SK-N-SH (cell line): Measurements from ENCODE around the gene GDPD5. TPM values are rescaled to one million over a fixed set of nuclear protein-coding genes. Genes with fewer than 3 reads are reported as not detected.

ENCODE experiments used
- CTCF ChIA-PET: fragments of 300-600, 350-600 bp; formaldehyde crosslinking; extraction: SDS; loops from one replicate; lab custom pipeline; 2021; lab: Yijun Ruan, JAX
- POLR2A ChIA-PET: fragments of 350-600 bp; sonication (Branson Sonifier 250); formaldehyde crosslinking; extraction: SDS; loops from one replicate; lab custom pipeline; 2020; ENCODE audit warnings: antibody characterized with exemption, inconsistent platforms; lab: Yijun Ruan, JAX
- DNase-seq: peaks from one replicate; pipeline ENCODE4 v3.0.0; 2012
- H2AFZ ChIP-seq: fragments of 200-600 bp; sonication (generic); 2 replicates; pipeline ENCODE4 v1.8.1; 2016; ENCODE audit warnings: antibody characterized with exemption, mild to moderate bottlenecking, low read depth
- H3F3A ChIP-seq: fragments of 200-600 bp; sonication (generic); replicated peaks from 2 replicates; pipeline ENCODE3; 2016; ENCODE audit warnings: antibody characterized with exemption, mild to moderate bottlenecking; ENCODE audit not compliant: insufficient read depth
- H3K27ac ChIP-seq, 2 experiments: fragments of 200-500 bp in 1 of 2; fragments of 200-600 bp in 1 of 2; sonication (Bioruptor generic) in 1 of 2; sonication (generic), shearing (Covaris generic) in 1 of 2; 2 replicates each; pipeline versions ENCODE4 v1.5.1 to v1.6.1; 2014 to 2016; ENCODE audit warnings: low read depth in 2 of 2, inconsistent platforms in 1 of 2, low read length in 1 of 2, mild to moderate bottlenecking in 1 of 2, mixed read lengths in 1 of 2
- H3K27me3 ChIP-seq: fragments of 200-600 bp; sonication (generic), shearing (Covaris generic); 2 replicates; pipeline ENCODE4 v1.6.1; 2016; ENCODE audit warnings: mixed run types; ENCODE audit not compliant: insufficient read depth
- H3K36me3 ChIP-seq, 2 experiments: fragments of 200-500 bp in 1 of 2; fragments of 200-600 bp in 1 of 2; sonication (Bioruptor generic) in 1 of 2; sonication (generic) in 1 of 2; replicated peaks in 1 of 2; 2 replicates each; pipeline versions ENCODE3 to v1.5.1; 2014 to 2016; ENCODE audit warnings: low read length in 1 of 2, mild to moderate bottlenecking in 1 of 2; ENCODE audit not compliant: insufficient read depth in 2 of 2, control insufficient read depth in 1 of 2
- H3K4me1 ChIP-seq, 2 experiments: fragments of 200-500 bp in 1 of 2; fragments of 200-600 bp in 1 of 2; sonication (Bioruptor generic) in 1 of 2; sonication (generic), shearing (Covaris generic) in 1 of 2; 2 replicates each; pipeline versions ENCODE4 v1.5.1 to v1.6.1; 2014 to 2016; ENCODE audit warnings: low read depth in 1 of 2, low read length in 1 of 2, mixed run types in 1 of 2; ENCODE audit not compliant: insufficient read depth in 2 of 2, control insufficient read depth in 1 of 2
- H3K4me2 ChIP-seq: fragments of 200-600 bp; sonication (generic), shearing (Covaris generic); 2 replicates; pipeline ENCODE4 v1.6.1; 2017; ENCODE audit warnings: mixed run types
- H3K4me3 ChIP-seq, 2 experiments: fragments of 200-500 bp in 1 of 2; fragments of 200-600 bp in 1 of 2; sonication (Bioruptor generic) in 1 of 2; sonication (generic), shearing (Covaris generic) in 1 of 2; 2 replicates each; pipeline versions ENCODE4 v1.5.1 to v1.8.1; 2014 to 2016; ENCODE audit warnings: low read depth in 2 of 2, inconsistent platforms in 1 of 2, low read length in 1 of 2, mild to moderate bottlenecking in 1 of 2, mixed read lengths in 1 of 2, moderate library complexity in 1 of 2
- H3K79me2 ChIP-seq: fragments of 200-600 bp; sonication (generic); 2 replicates; pipeline ENCODE4 v1.8.1; 2017; ENCODE audit warnings: mild to moderate bottlenecking; ENCODE audit not compliant: insufficient read depth
- H3K9ac ChIP-seq: fragments of 200-600 bp; sonication (generic); 2 replicates; pipeline ENCODE4 v1.6.1; 2017; ENCODE audit warnings: mixed run types
- H3K9me2 ChIP-seq: fragments of 200-600 bp; sonication (generic); 2 replicates; pipeline ENCODE4 v1.6.1; 2017; ENCODE audit warnings: mixed run types
- H3K9me3 ChIP-seq: fragments of 200-600 bp; sonication (generic); 2 replicates; pipeline ENCODE4 v1.6.1; 2017; ENCODE audit warnings: mixed run types, mild to moderate bottlenecking, moderate library complexity
- H4K20me1 ChIP-seq: fragments of 200-600 bp; sonication (generic); 2 replicates; pipeline ENCODE4 v1.6.1; 2017; ENCODE audit warnings: mild to moderate bottlenecking, mixed run types; ENCODE audit not compliant: insufficient read depth
- ELF1 ChIP-seq: IDR thresholded peaks from 2 replicates; pipeline ENCODE4 v1.4.0; 2012
- EP300 ChIP-seq, 2 experiments: IDR thresholded peaks; 2 replicates each; pipeline versions ENCODE4 v1.4.0 to v1.6.1; 2012; ENCODE audit warnings: borderline replicate concordance in 1 of 2, low read depth in 1 of 2, low read length in 1 of 2
- EZH2phosphoT487 ChIP-seq: fragments of 200-600 bp; sonication (generic); IDR thresholded peaks from 2 replicates; pipeline ENCODE4 v1.6.1; 2017; ENCODE audit warnings: low read depth, mixed run types, mild to moderate bottlenecking, antibody characterized with exemption, moderate library complexity, borderline replicate concordance
- FOXJ3 ChIP-seq: sonication (generic); formaldehyde crosslinking; IDR thresholded peaks from 2 replicates; pipeline ENCODE4 v1.5.1; 2020; ENCODE audit warnings: mild to moderate bottlenecking, missing genetic modification reagents
- GABPA ChIP-seq: IDR thresholded peaks from 2 replicates; pipeline ENCODE4 v1.4.0; 2012; ENCODE audit warnings: low read depth, mild to moderate bottlenecking
- GATA2 ChIP-seq: sonication (generic); formaldehyde crosslinking; IDR thresholded peaks from 2 replicates; pipeline ENCODE4 v1.5.0; 2020; ENCODE audit warnings: mild to moderate bottlenecking, missing genetic modification reagents
- MAX ChIP-seq: IDR thresholded peaks from 2 replicates; pipeline ENCODE4 v1.4.0; 2012; ENCODE audit warnings: low read depth
- MEF2A ChIP-seq: IDR thresholded peaks from 2 replicates; pipeline ENCODE4 v1.4.0; 2012; ENCODE audit warnings: low read depth, borderline replicate concordance
- NFIC ChIP-seq: IDR thresholded peaks from 2 replicates; pipeline ENCODE4 v1.4.0; 2012; ENCODE audit warnings: borderline replicate concordance
- NRF1 ChIP-seq: IDR thresholded peaks from 2 replicates; pipeline ENCODE4 v1.6.1; 2012; ENCODE audit warnings: low read depth, mild to moderate bottlenecking, low read length
- PBX3 ChIP-seq: IDR thresholded peaks from 2 replicates; pipeline ENCODE4; 2012
- RCOR1 ChIP-seq: fragments of 150-350 bp; IDR thresholded peaks from 2 replicates; pipeline ENCODE4 v1.6.1; 2017; ENCODE audit warnings: antibody characterized with exemption, low read length
- REST ChIP-seq: IDR thresholded peaks from 2 replicates; pipeline ENCODE4 v1.6.1; 2012; ENCODE audit warnings: mild to moderate bottlenecking, low read depth, low read length, moderate library complexity
- RFX5 ChIP-seq: IDR thresholded peaks from 2 replicates; pipeline ENCODE4 v1.6.1; 2012; ENCODE audit warnings: mild to moderate bottlenecking, improper control_type of control experiment, low read length
- SIN3A ChIP-seq: IDR thresholded peaks from 2 replicates; pipeline ENCODE4 v1.6.1; 2012; ENCODE audit warnings: low read depth, mild to moderate bottlenecking, low read length, moderate library complexity, borderline replicate concordance
- TAF1 ChIP-seq: IDR thresholded peaks from 2 replicates; pipeline ENCODE4 v1.6.1; 2012; ENCODE audit warnings: low read depth, mild to moderate bottlenecking, low read length, moderate library complexity, borderline replicate concordance
- TCF12 ChIP-seq: IDR thresholded peaks from 2 replicates; pipeline ENCODE4 v1.4.0; 2012
- TEAD4 ChIP-seq: IDR thresholded peaks from 2 replicates; pipeline ENCODE4 v1.4.0; 2012; ENCODE audit warnings: mild to moderate bottlenecking, borderline replicate concordance; ENCODE audit not compliant: insufficient read depth
- USF1 ChIP-seq: IDR thresholded peaks from 2 replicates; pipeline ENCODE4 v1.4.0; 2012; ENCODE audit warnings: low read depth, borderline replicate concordance
- ZBTB33 ChIP-seq: IDR thresholded peaks from 2 replicates; pipeline ENCODE4 v1.4.0; 2012; ENCODE audit warnings: low read depth, borderline replicate concordance
- WGBS: methylation state at CpG from one replicate; pipeline ENCODE4 v1.1.6; 2017; ENCODE audit warnings: low lambda C conversion rate; 5-methylcytosine and 5-hydroxymethylcytosine counted together
- polyA plus RNA-seq, 3 experiments: library from polyadenylated mRNA; depleted of rRNA; stranded (reverse); fragments of >200 nt; gene quantifications; 2 replicates each; pipeline ENCODE4 v1.2.3, GENCODE V29; 2012

GDPD5 gene
- polyA plus RNA-seq, 1 of the 3 experiments (the other 2 are of a cell fraction) = 2.2 TPM

GRCh38 chr11:75503531-75504099, 22.1 kb downstream of the GDPD5 start:
- no peak overlapping the region for H3K4me2 ChIP-seq
- no peaks in the 10 kb centered on the region for H3K36me3 ChIP-seq
- POLR2A ChIA-PET = no interaction called here
- H3K27me3 ChIP-seq = no peaks in the 10 kb centered on the region
- peaks cover 12% of the 10 kb centered on the region for H3F3A ChIP-seq
- no peaks in the 10 kb centered on the region for H3K9me2 ChIP-seq
- H3K4me1 ChIP-seq = peaks cover 12 to 29% of the 10 kb centered on the region in 2 experiments; a peak in 2 of 4 replicates
- CTCF ChIA-PET = interaction anchor here (1.0 kb wide), 2 partner anchors 58 to 119 kb away, joined by 3 to 4 read pairs; no protein-coding TSS in a partner anchor
- H3K9ac ChIP-seq = no peak overlapping the region
- no peaks in the 10 kb centered on the region for H3K9me3 ChIP-seq
- no peak overlapping the region for H3K27ac ChIP-seq
- no peak overlapping the region for H2AFZ ChIP-seq
- no peaks in the 10 kb centered on the region for H3K79me2 ChIP-seq
- DNase-seq = no peak
- H3K4me3 ChIP-seq = no peak overlapping the region
- 100% methylated on average over 5 of the region's 5 CpGs for WGBS
- no peaks in the 10 kb centered on the region for H4K20me1 ChIP-seq
- TF ChIP-seq ZBTB33 (no peak), EP300 (IDR thresholded peaks at IDR 0.05; ENCODE audit: borderline replicate concordance in 1 of 2, low read depth in 1 of 2, low read length in 1 of 2) (no peak), FOXJ3 (CRISPR knock-in tag) (no peak), RCOR1 (no peak), MEF2A (no peak), GATA2 (CRISPR knock-in tag) (no peak), PBX3 (no peak), EZH2phosphoT487 (no peak), ELF1 (no peak), REST (no peak), MAX (no peak), USF1 (no peak), NFIC (no peak), GABPA (no peak), SIN3A (no peak), TCF12 (no peak), TAF1 (no peak), TEAD4 (no peak), NRF1 (no peak), RFX5 (no peak)
